Measurements from ENCODE around the gene DLAT.

Gene DLAT

GRCh38 chr11:111977146-111978027 lies 47.8 kb upstream of the DLAT start:
- Histone ChIP-seq H3K27ac (ENCODE audit: low read depth, low read length) (no peak overlapping the region), H3F3A (ENCODE audit: insufficient read depth) (no peaks in the 10 kb centered on the region), H3K9me2 (replicated peaks; ENCODE audit: insufficient read depth, low read length) (no peaks in the 10 kb centered on the region), H3K9ac (ENCODE audit: low read length) (no peak overlapping the region), H3K4me2 (ENCODE audit: low read depth, low read length, poor library complexity, severe bottlenecking) (no peak overlapping the region), H3K36me3 (ENCODE audit: low read length) (no peaks in the 10 kb centered on the region), H3K9me3 (ENCODE audit: insufficient read depth, low read length) (no peaks in the 10 kb centered on the region), H3K4me3 (ENCODE audit: insufficient read depth, low read length, poor library complexity, severe bottlenecking) (no peak overlapping the region), H2AFZ (ENCODE audit: low read depth, low read length, severe bottlenecking) (no peak overlapping the region), H3K79me2 (ENCODE audit: insufficient read depth, low read length) (no peaks in the 10 kb centered on the region), H4K20me1 (ENCODE audit: low read depth, low read length) (no peaks in the 10 kb centered on the region), H3K27me3 (ENCODE audit: low read length) (no peaks in the 10 kb centered on the region)
- TF ChIP-seq CTCF (IDR thresholded peaks at IDR 0.05; ENCODE audit: insufficient read depth, low read length, poor library complexity, severe bottlenecking) (no peak), EZH2phosphoT487 (conservative IDR thresholded peaks at IDR 0.05; ENCODE audit: low read length) (no peak)

- H3K4me2 ChIP-seq (ENCODE audit: low read depth, low read length, poor library complexity, severe bottlenecking), result no peak overlapping the region
These were observed 47.0 kb upstream of the DLAT start for GRCh38 chr11:111978028-111978771.

GRCh38 chr11:111980062-111980461 lies 45.1 kb upstream of the DLAT start:
- H3K27ac ChIP-seq (ENCODE audit: low read depth, low read length), result no peak overlapping the region
- no peak overlapping the region for H2AFZ ChIP-seq (ENCODE audit: low read depth, low read length, severe bottlenecking)
- no peak overlapping the region for H3K4me3 ChIP-seq (ENCODE audit: insufficient read depth, low read length, poor library complexity, severe bottlenecking)
- no peaks in the 10 kb centered on the region for H3K36me3 ChIP-seq (ENCODE audit: low read length)
- TF ChIP-seq EZH2phosphoT487 (conservative IDR thresholded peaks at IDR 0.05; ENCODE audit: low read length), result no peak
- TF ChIP-seq CTCF (IDR thresholded peaks at IDR 0.05; ENCODE audit: insufficient read depth, low read length, poor library complexity, severe bottlenecking), result no peak
- H3K4me2 ChIP-seq (ENCODE audit: low read depth, low read length, poor library complexity, severe bottlenecking), result no peak overlapping the region
- no peaks in the 10 kb centered on the region for H3K79me2 ChIP-seq (ENCODE audit: insufficient read depth, low read length)
- H3K9me3 ChIP-seq (ENCODE audit: insufficient read depth, low read length), result no peaks in the 10 kb centered on the region
- no peak overlapping the region for H3K9ac ChIP-seq (ENCODE audit: low read length)
- no peaks in the 10 kb centered on the region for H3K9me2 ChIP-seq (replicated peaks; ENCODE audit: insufficient read depth, low read length)
- no peaks in the 10 kb centered on the region for H3F3A ChIP-seq (ENCODE audit: insufficient read depth)
- no peaks in the 10 kb centered on the region for H4K20me1 ChIP-seq (ENCODE audit: low read depth, low read length)
- no peaks in the 10 kb centered on the region for H3K27me3 ChIP-seq (ENCODE audit: low read length)

More at GRCh38 chr11:111978028-111978771, 47.0 kb upstream of the DLAT start:
- no peaks in the 10 kb centered on the region for H3K79me2 ChIP-seq (ENCODE audit: insufficient read depth, low read length)
- H2AFZ ChIP-seq (ENCODE audit: low read depth, low read length, severe bottlenecking), result no peak overlapping the region
- no peaks in the 10 kb centered on the region for H3K27me3 ChIP-seq (ENCODE audit: low read length)
- no peak overlapping the region for H3K9ac ChIP-seq (ENCODE audit: low read length)
- no peaks in the 10 kb centered on the region for H4K20me1 ChIP-seq (ENCODE audit: low read depth, low read length)
- no peak overlapping the region for H3K4me3 ChIP-seq (ENCODE audit: insufficient read depth, low read length, poor library complexity, severe bottlenecking)
- no peak overlapping the region for H3K27ac ChIP-seq (ENCODE audit: low read depth, low read length)
- H3F3A ChIP-seq (ENCODE audit: insufficient read depth), result no peaks in the 10 kb centered on the region
- no peaks in the 10 kb centered on the region for H3K9me3 ChIP-seq (ENCODE audit: insufficient read depth, low read length)
- no peaks in the 10 kb centered on the region for H3K9me2 ChIP-seq (replicated peaks; ENCODE audit: insufficient read depth, low read length)
- H3K36me3 ChIP-seq (ENCODE audit: low read length), result no peaks in the 10 kb centered on the region
- TF ChIP-seq EZH2phosphoT487 (conservative IDR thresholded peaks at IDR 0.05; ENCODE audit: low read length) (no peak), CTCF (IDR thresholded peaks at IDR 0.05; ENCODE audit: insufficient read depth, low read length, poor library complexity, severe bottlenecking) (no peak)
